HG02938 (cell line): ENCODE data around the gene TNC.

Experiments used
- ATAC-seq: cut with Tn5 transposase; IDR thresholded peaks from one replicate; pipeline ENCODE4 v1.9.1; 2021; ENCODE audit warnings: mild to moderate bottlenecking, moderate library complexity; ENCODE audit not compliant: unreplicated experiment

TNC gene

GRCh38 chr9:115058175-115058574, 59.8 kb downstream of the TNC start:
- ATAC-seq, result no peak

GRCh38 chr9:115057559-115057958, 60.4 kb downstream of the TNC start:
- no peak for ATAC-seq

DNA sequence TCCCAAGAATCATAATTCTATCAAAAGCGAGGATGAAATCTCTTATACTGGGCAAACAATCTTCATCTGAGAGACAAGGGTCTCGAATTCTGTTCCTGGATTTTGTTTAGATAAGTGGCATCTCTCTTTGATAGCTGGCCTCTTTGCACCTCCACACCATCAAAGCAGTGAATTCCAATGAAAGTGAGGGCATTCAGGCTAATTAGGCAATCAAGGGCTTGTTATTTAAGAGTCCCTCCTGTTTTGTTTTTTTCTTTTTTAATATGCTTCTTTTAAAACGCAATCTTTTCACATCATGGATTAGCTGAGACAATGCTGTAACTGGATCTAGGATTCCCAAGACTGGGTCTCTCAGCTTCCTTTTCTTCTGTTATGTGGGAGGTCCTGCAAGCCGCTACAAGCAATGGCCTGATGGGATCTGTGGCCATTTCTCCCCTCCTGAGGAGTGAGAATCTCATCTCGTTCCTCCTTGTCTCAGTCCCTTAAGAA, 67.9 kb downstream of the TNC start:
- ATAC-seq, result no peak

- no peak for ATAC-seq
Measured at GRCh38 chr9:115046824-115047223, 71.1 kb downstream of the TNC start.

DNA sequence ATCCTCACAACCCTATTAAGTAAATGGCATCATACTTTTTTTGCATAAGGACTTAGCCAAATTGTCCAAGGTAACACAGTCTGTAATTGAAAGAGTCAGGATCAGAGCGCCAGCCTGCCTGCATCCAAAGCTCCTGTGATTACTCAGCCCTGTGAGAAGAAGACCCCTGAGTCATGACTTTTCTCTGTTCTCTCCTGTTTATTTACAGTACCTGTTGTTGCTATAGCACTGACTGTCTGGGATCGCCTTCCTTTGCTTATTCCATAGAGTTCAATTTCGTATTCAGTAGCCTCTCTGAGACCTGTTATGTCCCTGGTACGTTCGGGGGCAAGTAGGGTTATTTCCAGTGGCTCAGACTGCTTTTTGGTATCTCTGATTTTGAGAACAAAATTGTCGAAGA, 71.8 kb downstream of the TNC start:
- no peak for ATAC-seq

DNA sequence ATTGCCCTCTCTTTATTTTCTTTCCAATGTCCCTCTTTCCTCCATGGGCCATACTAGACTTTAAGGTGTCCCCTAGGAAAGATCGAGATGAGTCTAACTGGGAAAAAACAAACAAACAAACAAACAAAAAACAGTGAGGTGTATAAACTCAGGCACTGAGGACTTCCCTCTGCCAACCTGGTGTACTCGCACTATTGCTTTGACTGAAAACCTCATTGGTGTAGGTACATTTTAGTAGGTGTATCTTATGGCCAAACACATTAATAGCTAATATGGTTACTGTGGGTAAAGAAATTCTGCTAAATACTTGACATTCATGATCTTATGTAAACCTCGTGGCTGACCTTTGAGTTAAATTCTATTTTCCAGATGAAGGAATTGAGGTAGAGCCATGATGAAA, 74.3 kb downstream of the TNC start:
- no peak for ATAC-seq

DNA sequence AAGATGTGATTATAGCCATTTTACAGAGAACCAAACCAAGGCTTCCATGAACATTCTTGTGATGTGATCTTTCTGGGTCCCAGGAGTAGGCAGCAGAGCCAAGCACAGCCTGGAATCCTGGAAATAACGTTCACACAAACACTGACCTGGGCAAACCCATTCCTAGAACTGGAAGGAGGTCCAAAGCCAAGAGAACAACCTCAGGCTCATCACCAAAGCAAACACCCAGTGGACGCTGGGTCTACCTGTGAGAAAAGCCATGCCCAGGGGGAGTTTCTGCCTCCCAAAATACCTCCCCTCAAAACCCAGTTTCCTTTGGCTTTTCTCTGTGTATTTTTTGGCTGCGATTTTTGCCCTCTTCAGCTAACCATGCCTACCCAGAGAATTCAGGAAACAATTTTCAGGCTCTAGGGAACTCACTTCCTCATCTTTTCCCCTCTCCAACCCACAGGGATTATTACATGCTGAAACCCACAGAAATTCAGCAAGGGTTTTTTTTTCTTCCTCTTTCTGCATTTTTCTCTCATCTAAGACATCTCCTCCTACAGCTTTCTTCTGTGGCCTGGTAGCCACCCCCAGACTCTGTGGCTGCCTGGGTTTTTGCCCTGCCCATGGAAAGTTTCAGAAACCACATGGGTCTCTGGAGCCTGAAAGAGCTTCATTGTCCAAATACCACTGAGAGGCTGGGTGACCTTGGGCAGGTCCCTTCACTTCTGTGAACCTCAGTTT, 75.0 kb downstream of the TNC start:
- ATAC-seq, result peak; percentile 55

GRCh38 chr9:115039516-115040120, 78.3 kb downstream of the TNC start:
- no peak for ATAC-seq

- no peak for ATAC-seq
Measured at GRCh38 chr9:115038178-115038577, 79.8 kb downstream of the TNC start.

DNA sequence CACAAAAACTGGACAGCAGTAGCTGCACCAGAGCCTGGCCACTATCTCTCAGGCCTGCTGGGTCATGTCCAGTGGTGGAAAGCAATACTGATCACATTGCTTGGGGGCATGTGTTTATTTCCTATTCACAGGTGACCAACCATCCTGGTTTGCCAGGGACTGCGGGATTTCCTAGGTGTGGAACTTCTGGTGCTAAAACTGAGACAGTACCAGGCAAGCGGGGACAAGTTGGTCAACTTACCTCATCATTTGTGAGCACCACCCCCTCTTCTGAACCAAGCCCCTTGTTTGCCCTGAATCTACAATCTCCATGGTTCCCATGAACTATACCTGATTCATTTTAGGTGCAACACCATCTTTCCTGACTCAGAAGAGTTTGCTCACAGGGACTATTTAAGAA, 81.3 kb downstream of the TNC start:
- ATAC-seq, result no peak

GRCh38 chr9:115035841-115036612, 81.9 kb downstream of the TNC start:
- ATAC-seq, result peak; percentile 89

GRCh38 chr9:115034801-115035200, 83.2 kb downstream of the TNC start:
- no peak for ATAC-seq

GRCh38 chr9:115033800-115034199, 84.2 kb downstream of the TNC start:
- ATAC-seq, result no peak

DNA sequence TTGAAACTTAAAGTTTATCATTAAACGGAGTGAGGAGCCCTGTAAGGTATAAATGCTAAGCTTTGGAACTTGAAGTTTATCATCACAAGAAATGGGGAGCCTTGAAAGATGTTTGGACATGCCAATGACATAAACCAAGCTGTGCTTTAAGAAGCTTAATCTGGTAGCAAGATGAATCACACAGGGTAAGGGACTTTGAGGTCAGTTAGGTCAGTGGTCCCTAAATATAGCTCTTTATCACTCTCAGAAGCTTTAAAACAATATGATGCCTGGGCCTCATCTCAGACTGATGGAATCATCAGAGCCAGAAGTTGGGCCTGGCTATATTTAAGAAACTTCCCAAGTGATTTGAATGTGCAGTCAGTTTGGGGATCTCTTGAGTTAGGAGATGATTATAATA, 85.7 kb downstream of the TNC start:
- ATAC-seq, result no peak

GRCh38 chr9:115030006-115030405, 88.0 kb downstream of the TNC start:
- no peak for ATAC-seq

DNA sequence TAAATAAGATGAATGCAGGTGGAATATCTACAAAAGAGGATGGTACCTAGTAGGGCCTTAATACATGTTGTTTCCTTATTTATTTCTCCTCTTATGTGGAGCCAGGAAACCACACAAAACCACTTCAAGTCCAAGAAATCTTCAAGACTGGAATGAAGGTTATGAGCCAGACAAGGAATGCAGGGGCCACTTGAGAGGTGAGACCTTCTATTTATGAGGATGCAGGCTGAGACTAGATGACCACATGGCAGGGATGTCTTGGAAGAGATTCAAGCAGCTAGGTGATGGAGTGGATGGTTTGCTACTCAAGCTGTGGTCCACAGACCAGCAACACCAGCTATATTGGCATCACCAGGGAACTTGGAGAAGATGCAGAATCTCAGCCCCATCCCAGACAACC, 92.2 kb downstream of the TNC start:
- ATAC-seq, result no peak

GRCh38 chr9:115024925-115025535, 92.9 kb downstream of the TNC start:
- ATAC-seq, result no peak

- no peak for ATAC-seq
Measured at GRCh38 chr9:115022760-115023434, 95.1 kb downstream of the TNC start.

DNA sequence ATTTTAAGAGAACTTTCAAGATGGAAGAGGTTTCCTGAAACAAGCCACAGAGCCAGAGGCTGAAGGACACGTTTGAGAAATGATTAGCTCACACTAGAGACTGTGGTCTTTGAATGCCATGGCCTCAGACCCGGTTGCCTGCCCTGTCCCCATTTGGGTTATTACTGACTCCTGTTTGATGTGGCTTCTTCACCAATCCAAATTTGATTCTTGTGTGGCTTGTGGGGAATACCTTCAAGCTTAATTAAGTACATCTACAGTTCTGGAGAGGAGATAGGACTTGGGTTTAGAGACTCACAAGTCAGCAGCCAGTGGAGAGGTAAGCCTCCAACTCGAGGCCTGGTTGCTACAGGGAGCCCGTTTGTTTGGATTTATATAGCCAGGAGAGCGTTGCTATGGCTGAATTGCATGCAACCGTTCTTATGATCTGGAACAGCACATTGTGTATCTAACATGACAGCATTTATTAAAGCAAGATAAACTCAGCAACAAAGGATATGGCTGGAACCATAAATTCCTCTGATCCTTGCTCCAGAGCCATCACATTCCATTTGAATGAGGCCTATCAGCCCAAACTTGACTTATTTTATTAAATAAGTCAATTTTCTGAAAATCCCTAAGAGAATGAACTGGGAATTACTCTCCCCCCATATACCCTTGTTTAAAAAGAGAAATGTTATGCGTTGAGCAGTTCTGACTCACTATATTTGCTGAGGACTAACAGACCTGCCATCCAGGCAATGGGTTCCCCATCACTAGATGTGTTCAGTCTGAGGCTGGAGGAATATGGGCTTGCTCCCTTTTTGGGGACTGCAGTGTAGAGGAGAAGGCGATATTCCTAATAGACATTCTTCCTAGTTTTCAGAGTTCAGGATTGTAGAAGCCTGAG, 99.2 kb downstream of the TNC start:
- no peak for ATAC-seq

DNA sequence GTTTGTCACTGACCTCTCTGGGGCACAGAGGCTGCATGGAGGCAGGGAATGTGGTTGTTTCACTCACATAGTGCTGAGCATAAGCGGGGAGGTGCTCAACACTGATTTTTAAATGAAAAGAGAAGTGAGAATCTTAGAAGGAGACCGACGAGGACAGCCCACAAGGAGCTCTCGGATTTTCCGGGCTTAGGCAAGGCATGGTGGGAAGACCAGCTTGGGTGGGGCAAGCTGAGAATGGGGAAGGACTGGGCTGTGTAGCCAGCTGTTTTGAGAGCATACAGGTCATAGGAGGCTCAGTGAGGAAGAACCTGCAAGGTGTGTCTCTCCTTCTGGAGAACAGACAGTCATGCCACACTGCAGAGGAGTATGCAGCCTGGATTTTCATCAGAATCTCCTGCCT, 101.6 kb downstream of the TNC start:
- ATAC-seq, result no peak
